HUDEP-2 (cell line): Measurements from ENCODE around the gene RASSF1.
"Not testable (repeated sequence)": the region's sequence is repeated elsewhere in the genome, so short reads cannot be mapped to it uniquely, and the experiment has no call there.

Source experiments
- DNase-seq, 76 experiments: peaks; one replicate each; lab custom pipeline; 2025; ENCODE audit not compliant: unreplicated experiment in 76 of 76; lab: John Stamatoyannopoulos, UW

The RASSF1 gene

GRCh38 chr3:50326182-50326541 lies 14.5 kb downstream of the RASSF1 start:
- DNase-seq: no peak

DNA sequence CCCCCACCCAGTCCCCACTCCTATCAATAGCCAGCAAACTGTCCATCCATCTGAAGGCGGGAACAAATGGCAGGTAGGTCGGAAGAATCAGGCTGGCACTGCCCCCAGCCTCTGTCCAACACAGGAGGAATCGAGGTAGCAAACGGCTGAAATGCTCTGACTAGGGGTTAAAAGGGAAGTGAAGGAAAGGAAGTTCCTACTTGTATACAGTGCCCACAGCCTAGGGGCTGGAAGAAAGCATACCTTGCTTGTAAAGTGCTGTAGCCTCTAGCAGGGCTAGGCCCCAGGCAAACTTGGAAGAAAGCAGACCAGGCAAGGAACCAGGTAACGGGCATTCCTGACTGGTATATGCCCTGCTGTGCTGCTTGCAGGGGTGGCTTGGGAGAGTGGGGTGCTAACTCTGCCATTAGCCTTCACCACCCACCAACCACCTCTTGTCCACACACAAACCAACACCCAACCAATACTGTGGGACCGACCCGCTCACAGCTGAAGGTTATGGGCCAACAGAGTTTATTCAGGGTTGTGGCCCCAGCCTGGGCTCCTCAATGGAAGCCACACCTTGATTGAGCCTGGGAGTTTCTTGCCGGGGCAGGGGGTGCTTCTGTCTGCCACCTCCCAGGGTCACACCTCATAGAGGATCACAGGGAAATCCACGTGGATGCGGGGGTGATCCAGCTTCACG lies 15.0 kb downstream of the RASSF1 start:
- DNase-seq: no peak

DNA sequence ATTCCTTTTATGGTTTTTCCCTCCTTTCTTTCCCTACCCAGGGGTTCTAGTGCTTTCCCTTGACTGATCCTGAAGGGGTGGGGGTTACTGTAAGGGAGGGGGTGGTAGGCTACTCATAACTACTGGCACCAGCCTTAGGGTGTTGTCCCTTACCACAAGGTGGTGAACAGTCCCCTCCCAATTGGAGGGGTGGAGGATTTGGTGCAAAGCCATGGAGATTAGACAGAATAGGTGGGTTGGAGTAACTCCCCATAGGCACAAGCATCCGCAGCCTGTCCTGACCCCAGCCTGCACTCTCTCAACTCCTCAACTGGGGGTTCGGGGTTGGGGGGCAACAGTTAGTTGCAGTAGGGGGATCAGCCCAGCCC lies 15.5 kb downstream of the RASSF1 start:
- DNase-seq: peak in 14 of 76 experiments; percentile 11 to 51 (median 22)

DNA sequence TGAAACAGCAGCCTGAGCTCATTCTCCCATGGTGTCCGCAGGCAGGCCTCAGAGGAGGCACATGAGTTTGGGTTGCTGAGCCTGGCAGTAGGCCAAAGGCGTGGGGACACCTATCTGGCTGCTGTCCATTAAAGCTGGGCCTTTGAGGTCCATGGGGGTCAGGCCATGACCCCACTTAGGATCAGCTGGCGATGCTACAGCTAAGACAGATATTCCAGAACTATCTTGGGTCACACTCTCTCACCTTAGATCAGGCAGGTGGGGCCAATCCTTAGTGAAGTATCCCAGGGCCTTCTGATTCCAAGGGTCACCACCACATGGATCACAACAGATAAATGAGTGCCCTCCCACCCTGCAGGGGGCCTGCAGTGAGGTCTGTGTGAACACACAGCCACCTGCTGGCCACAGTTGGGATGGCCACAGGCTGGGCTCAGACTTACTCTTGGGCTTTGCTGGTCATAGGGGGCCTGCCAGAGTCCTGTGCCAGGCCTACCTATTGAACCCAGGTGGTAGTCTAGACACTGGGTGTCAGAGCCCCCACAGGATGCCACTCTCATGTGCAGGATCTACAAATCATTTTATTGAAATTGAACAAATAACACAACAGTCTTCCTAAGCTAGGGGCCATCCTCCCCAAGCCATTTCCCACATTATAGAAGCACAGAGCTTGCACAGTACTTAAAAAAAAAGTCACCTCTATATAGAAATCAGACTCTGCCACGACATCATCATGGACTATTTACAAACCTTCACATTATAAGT lies 16.1 kb downstream of the RASSF1 start:
- peak in 56 of 76 experiments; percentile 2 to 79 (median 49) for DNase-seq

DNA sequence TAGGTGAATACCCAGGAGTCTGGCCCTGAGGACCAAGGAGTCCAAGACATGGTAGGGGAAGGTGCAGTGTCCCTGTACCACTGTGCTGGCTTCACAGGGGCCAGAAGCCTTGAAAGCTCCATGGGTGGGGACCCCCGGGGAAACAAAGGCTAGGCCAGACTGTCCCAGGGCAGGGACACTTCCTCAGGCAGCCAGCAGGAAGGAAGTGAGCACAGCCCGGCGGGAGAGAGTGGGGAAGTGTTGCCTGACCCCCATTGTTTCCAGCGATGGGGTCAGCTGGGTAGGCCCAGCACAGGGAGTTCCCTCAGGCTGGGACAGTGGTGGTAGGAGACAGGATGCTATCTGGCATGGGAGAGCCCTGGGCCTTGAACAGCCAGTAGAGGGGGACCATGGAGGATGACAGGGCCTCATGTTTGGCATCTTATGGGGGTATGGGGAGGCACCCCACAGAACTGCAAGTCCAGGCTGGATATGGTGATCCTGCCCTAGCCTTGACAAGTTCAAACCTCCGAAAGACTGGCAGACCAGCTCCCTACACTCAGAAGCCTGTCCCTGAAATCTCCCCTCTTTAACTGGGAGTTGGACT lies 16.9 kb downstream of the RASSF1 start:
- DNase-seq: no peak

DNA sequence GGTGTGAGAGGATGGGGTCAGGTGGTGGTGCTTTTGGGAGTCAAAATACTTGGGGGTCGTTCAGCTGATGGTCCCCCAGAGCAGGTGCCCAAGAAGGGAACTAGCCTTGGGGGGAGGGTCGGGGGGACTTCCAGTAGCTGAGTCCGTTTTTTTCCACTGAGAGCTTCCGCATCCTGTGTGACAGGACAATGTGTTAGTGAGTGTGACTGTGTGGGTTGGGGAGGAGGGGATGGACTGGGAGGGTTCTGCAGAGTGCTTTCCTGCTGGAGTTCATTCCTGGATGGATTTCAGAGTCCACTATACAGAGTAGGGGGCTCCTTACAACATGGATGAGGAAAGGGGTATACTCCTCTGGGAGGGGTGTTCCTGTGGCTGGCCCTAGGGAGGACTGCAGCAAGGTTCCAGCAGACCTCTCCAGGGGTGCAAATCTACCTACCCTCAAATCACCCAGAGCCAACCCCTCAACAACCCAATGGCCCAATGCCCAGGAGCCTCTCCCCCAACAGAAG lies 17.5 kb downstream of the RASSF1 start:
- no peak for DNase-seq

DNA sequence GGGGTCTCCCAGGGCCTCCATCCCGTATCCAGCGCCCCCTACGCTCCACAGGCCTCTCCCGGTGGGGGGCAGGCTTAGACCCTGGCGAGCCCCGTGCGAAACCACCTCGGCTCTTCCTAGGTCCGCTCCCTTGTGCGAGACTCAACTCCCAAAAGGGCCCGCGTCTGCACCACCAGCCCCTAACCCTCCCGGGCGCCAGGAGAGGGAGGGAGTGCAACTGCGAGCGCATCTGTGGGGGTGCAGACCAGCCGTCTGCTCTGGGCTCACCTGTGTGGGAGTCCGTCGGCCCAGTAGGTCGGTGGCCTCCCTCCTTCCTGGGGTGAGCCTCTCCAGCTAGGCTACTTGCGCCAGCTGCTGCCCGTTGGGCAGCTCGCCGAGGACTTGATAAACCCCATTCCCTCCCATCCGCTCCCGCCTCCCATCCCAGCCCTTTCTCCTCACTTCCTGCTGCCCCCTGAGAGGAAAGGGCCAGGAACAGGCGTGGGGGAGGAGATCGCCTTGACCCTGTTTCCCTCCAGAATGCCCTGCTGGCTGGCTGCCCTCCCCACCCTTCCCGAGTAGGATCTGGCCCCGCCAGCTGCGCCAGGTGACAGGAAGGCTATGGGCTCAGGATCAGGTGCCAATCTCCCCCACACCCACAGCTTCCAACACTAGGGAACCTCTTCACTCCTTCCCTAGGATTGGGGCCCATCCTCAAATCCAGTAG lies 18.1 kb downstream of the RASSF1 start, which contains the start of gene HYAL2:
Gene HYAL2, minus strand, starts transcription at position 360 of the 706 bp plus-strand sequence. CDS start 2,256 bp downstream, outside the sequence.
- no peak for DNase-seq

GRCh38 chr3:50322115-50322385 lies 18.6 kb downstream of the RASSF1 start:
- DNase-seq: no peak

GRCh38 chr3:50321336-50322114 lies 19.1 kb downstream of the RASSF1 start:
- DNase-seq: peak in 73 of 76 experiments; percentile 18 to 99 (median 77)

- DNase-seq: peak in 48 of 76 experiments; percentile 32 to 82 (median 64)
Measured at GRCh38 chr3:50320853-50321335, 19.7 kb downstream of the RASSF1 start.

DNA sequence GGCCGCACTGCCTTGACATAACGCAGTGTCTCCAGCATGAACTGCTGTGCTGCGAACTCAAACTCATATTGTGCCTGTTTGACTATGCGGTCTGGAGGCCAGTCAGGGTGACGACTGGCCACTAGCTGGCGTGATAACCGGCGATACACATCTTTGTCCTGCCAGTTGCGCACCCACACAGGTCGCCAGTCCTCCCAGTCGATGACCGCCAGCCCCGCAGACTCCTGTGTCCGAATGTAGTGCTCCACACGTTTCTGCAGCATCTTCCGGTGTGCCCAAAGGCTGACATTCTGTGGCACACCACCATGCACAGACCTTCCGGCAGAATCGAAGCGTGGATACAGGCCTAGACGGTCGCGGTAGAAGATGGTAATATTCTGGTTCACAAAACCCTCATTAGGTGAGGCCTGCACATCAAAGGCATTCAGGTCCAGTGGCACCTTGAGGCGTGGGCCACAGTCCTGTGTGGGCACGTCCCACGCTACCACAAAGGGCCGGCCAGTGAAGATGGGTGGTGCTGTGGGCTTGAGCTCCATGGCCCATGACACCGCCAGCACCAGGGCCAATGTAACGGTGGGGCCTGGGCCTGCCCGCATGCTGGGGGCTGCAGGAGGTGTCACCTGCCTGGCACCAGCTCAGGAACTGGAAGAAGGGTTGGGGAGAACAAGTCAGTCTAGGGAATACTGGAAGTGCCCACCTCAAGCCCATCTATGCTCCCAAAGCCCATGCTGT lies 20.6 kb downstream of the RASSF1 start:
- DNase-seq: no peak

DNA sequence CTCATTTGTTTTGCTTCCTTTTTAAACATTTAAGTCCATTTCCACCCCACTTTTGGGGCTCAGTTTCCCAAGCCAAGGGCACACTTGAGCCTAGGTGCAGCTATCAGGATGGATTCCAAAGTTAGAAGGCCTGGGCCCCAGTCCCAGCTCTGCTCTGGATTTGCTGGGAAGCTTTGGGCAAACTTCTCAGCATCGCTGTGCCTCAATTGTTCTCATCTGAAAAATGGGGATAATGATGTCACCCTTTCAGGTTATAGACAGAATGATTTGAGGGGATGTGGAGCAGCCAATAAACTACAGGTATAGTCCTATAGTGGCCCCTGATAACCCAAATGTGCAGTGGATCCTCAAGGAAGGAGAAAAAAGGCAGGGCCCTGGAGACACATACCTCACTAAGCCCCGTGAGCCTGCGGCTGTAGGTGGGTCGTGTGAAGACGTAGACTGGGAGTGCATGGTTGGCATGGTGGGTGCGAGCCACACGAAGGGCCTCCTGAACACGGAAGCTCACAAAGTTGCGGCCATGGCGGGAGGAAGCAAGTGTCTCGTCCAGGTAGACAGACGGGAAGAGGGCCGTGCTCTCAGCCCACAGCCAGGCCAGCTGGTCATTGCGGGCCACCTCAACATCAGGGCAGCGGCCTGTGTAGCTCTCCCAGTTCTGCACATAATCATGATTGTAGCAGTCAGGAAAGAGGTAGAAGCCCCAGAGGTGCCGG lies 21.3 kb downstream of the RASSF1 start:
- DNase-seq: no peak

- no peak for DNase-seq
Measured at GRCh38 chr3:50318615-50319014, 22.0 kb downstream of the RASSF1 start.

DNA sequence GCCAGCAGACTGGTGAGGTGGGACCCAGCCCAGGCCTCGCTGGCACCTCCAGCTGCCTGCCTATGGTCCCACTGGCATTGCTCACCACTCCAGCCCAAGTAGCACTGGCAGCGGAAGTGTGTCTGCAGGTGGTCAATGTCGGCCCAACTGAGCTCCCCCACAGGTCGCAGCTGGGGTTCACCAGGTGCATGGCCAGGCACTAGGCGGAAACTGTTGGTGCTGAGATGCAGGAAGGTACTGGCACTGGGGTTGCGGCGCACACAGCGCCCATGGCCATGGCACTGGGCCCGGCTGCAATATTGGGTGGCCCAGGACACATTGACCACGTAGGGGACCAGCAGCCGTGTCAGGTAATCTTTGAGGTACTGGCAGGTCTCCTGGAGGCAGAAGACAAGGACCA lies 22.5 kb downstream of the RASSF1 start:
- no peak for DNase-seq

GRCh38 chr3:50317300-50317699 lies 23.3 kb downstream of the RASSF1 start:
- no peak for DNase-seq

DNA sequence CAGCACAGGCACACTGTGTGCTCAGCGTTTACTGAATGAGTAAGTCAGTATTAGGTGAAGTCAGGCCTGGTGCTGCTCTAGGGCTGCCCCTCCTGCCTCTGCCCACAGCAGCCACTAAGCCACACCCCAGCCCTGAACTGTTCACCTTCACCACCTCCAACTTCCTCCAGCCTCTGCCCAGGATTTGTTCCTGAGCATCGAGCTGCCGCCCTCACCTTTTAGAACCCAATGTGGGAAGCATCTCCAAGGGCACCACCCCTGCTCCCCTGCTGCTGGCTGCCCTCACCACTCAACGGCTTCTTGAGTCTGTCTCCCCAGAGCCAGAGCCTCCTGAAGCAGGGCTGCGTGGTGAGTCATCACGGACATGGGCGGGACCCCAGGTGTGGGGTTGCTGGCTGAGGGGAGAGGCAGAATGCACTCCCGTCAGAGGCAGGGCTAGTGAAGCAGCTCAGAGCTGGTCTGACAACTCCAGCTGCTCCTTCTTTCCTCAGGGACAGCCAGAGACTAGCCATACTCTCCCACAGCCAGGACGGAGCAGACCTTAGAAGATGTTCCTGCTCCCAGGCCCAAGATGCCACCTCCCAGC lies 23.9 kb downstream of the RASSF1 start:
- DNase-seq: peak in 28 of 76 experiments; percentile 13 to 63 (median 28)

- no peak for DNase-seq
Measured at GRCh38 chr3:50314816-50315215, 25.8 kb downstream of the RASSF1 start.

- DNase-seq: no peak
Measured at GRCh38 chr3:50314342-50314741, 26.3 kb downstream of the RASSF1 start.

- DNase-seq: not testable (repeated sequence)
Measured at GRCh38 chr3:50312041-50312440, 28.6 kb downstream of the RASSF1 start.
